Endodermal cell (in vitro differentiated cells): ENCODE results near the gene TTLL5. TPM values are rescaled to one million over a fixed set of nuclear protein-coding genes. Genes with fewer than 3 reads are reported as not detected.
A peak's percentile ranks its signal among the peaks of the same experiment; 100 is the strongest.

Experiments used
- DNase-seq: peaks from one replicate; pipeline ENCODE4 v3.0.0-alpha.2; 2017
- H3K27ac ChIP-seq: 2 replicates; pipeline ENCODE4 v1.5.1; 2013; ENCODE audit warnings: mild to moderate bottlenecking, low read depth, low read length, moderate library complexity
- H3K27me3 ChIP-seq: 2 replicates; pipeline ENCODE4 v1.6.1; 2013; ENCODE audit warnings: mild to moderate bottlenecking, low read length, moderate library complexity; ENCODE audit not compliant: insufficient read depth, control insufficient read depth, poor library complexity, severe bottlenecking
- H3K36me3 ChIP-seq: 2 replicates; pipeline ENCODE4 v1.7.0; 2013; ENCODE audit warnings: mild to moderate bottlenecking, low read length, moderate library complexity; ENCODE audit not compliant: control insufficient read depth, insufficient read depth
- H3K4me1 ChIP-seq: one replicate; pipeline ENCODE4 v1.7.0; 2013; ENCODE audit warnings: low read length; ENCODE audit not compliant: control insufficient read depth, insufficient read depth
- H3K4me3 ChIP-seq: 2 replicates; pipeline ENCODE4 v1.5.1; 2013; ENCODE audit warnings: mild to moderate bottlenecking, low read length, moderate library complexity
- H3K9ac ChIP-seq: 2 replicates; pipeline ENCODE4 v1.6.1; 2013; ENCODE audit warnings: mild to moderate bottlenecking, low read length, moderate library complexity; ENCODE audit not compliant: poor library complexity, severe bottlenecking; ENCODE audit errors: extremely low read depth
- H3K9me3 ChIP-seq: 2 replicates; pipeline ENCODE4 v1.6.1; 2013; ENCODE audit warnings: mild to moderate bottlenecking, low read length, moderate library complexity; ENCODE audit not compliant: control insufficient read depth
- H3K27ac Mint-ChIP-seq: 2 replicates; pipeline ENCODE4 v1.8.0; 2020; ENCODE audit warnings: mixed read lengths
- H3K27me3 Mint-ChIP-seq: 2 replicates; pipeline ENCODE4 v1.8.0; 2021; ENCODE audit warnings: mild to moderate bottlenecking, mixed read lengths; ENCODE audit not compliant: insufficient read depth
- H3K36me3 Mint-ChIP-seq: 2 replicates; pipeline ENCODE4 v1.8.0; 2020; ENCODE audit warnings: low read depth, mixed read lengths
- H3K4me1 Mint-ChIP-seq: 2 replicates; pipeline ENCODE4 v1.8.0; 2020; ENCODE audit warnings: mixed read lengths
- H3K4me3 Mint-ChIP-seq: 2 replicates; pipeline ENCODE4 v1.8.0; 2020; ENCODE audit warnings: mild to moderate bottlenecking, moderate library complexity, mixed read lengths
- H3K9me3 Mint-ChIP-seq: 2 replicates; pipeline ENCODE4 v1.8.0; 2020; ENCODE audit warnings: mild to moderate bottlenecking, mixed read lengths
- WGBS, 2 experiments: methylation state at CpG; one replicate each; pipeline versions ENCODE4 v1.1.5 to v1.1.7; 2013; ENCODE audit warnings: missing lambda C conversion rate in 2 of 2, mixed read lengths in 1 of 2; ENCODE audit not compliant: insufficient coverage in 1 of 2, insufficient read length in 1 of 2; 5-methylcytosine and 5-hydroxymethylcytosine counted together
- total RNA-seq, 2 donors: library from RNA; stranded (reverse); fragmentation: NEBNext Ultra II Directional in 1 of 2; extraction: Animal tissue kit (Norgen Biotek cat#: 25700) in 1 of 2; gene quantifications; 2 replicates in 1 of 2; 3 replicates in 1 of 2; pipeline ENCODE4 v1.2.1, GENCODE V29; 2021
- TF ChIP-seq, protein P1 (sequence below): fragments of 200-600 bp; sonication (generic); conservative IDR thresholded peaks from 2 replicates; pipeline ENCODE4 v1.5.0; 2021; ENCODE audit warnings: antibody characterized with exemption, mild to moderate bottlenecking

The TTLL5 gene
- total RNA-seq, 2 donors from 2014 or later: 50.5 to 54.2 TPM

- H3K36me3 ChIP-seq: peaks cover 19% of the 10 kb centered on the region
- peak within 1 kb of the TSS; percentile 87 for H3K9ac ChIP-seq
- 0% methylated on average over 35 to 52 of the region's 52 CpGs for WGBS, 2 experiments
- H3K27ac ChIP-seq: peak within 1 kb of the TSS; percentile 42
- TF ChIP-seq, protein P1, sequence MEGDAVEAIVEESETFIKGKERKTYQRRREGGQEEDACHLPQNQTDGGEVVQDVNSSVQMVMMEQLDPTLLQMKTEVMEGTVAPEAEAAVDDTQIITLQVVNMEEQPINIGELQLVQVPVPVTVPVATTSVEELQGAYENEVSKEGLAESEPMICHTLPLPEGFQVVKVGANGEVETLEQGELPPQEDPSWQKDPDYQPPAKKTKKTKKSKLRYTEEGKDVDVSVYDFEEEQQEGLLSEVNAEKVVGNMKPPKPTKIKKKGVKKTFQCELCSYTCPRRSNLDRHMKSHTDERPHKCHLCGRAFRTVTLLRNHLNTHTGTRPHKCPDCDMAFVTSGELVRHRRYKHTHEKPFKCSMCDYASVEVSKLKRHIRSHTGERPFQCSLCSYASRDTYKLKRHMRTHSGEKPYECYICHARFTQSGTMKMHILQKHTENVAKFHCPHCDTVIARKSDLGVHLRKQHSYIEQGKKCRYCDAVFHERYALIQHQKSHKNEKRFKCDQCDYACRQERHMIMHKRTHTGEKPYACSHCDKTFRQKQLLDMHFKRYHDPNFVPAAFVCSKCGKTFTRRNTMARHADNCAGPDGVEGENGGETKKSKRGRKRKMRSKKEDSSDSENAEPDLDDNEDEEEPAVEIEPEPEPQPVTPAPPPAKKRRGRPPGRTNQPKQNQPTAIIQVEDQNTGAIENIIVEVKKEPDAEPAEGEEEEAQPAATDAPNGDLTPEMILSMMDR: no peak
- H3K4me3 Mint-ChIP-seq: peak within 1 kb of the TSS; percentile 91
- H3K27me3 Mint-ChIP-seq: peaks cover 20% of the 10 kb centered on the region
- H3K27me3 ChIP-seq: peaks cover 7% of the 10 kb centered on the region
- H3K4me1 ChIP-seq: peaks cover 7% of the 10 kb centered on the region
- peak; percentile 93 for DNase-seq
- H3K36me3 Mint-ChIP-seq: peaks cover 13% of the 10 kb centered on the region
- H3K4me1 Mint-ChIP-seq: peaks cover 40% of the 10 kb centered on the region
- peak within 1 kb of the TSS; percentile 87 for H3K4me3 ChIP-seq
- peak within 1 kb of the TSS; percentile 93 for H3K27ac Mint-ChIP-seq
- H3K9me3 ChIP-seq: no peaks in the 10 kb centered on the region
- H3K9me3 Mint-ChIP-seq: no peaks in the 10 kb centered on the region
Measured at GRCh38 chr14:75985618-75986438, 324.8 kb downstream of the TTLL5 start, which contains the start of gene IFT43. Gene IFT43, plus strand, starts transcription at chr14:75985763. Its CDS starts 24 bp downstream, at chr14:75985787.

DNA sequence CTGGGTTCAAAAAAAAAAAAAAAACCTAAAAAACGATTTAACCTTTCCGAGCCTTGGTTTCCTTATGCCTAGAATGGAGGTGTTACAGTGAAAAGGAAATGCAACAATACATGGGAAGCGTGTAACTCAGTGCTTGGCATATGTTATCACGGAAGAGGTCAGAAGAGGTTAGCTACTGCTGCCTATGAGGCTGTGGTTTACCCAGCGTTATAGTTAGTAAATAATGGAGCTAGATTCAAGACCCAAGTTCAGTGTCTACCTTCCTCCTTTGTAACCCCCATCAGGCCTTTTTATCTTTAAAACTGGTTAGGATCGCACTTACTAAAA is 325.4 kb downstream of the TTLL5 start:
- peak overlapping the region; percentile 91 for H3K4me3 Mint-ChIP-seq
- no peak for DNase-seq
- no peaks in the 10 kb centered on the region for H3K9me3 ChIP-seq
- H3K9ac ChIP-seq: peak overlapping the region; percentile 87
- peak overlapping the region; percentile 93 for H3K27ac Mint-ChIP-seq
- peaks cover 13% of the 10 kb centered on the region for H3K36me3 Mint-ChIP-seq
- peaks cover 15% of the 10 kb centered on the region for H3K27me3 Mint-ChIP-seq
- peaks cover 8% of the 10 kb centered on the region for H3K4me1 ChIP-seq
- no peaks in the 10 kb centered on the region for H3K9me3 Mint-ChIP-seq
- H3K4me1 Mint-ChIP-seq: peaks cover 35% of the 10 kb centered on the region
- WGBS, 2 experiments: 53 to 59% methylated on average over 4 to 6 of the region's 6 CpGs
- H3K27ac ChIP-seq: no peak overlapping the region
- H3K27me3 ChIP-seq: peaks cover 7% of the 10 kb centered on the region
- H3K4me3 ChIP-seq: peak overlapping the region; percentile 87
- TF ChIP-seq, protein P1: no peak
- peaks cover 20% of the 10 kb centered on the region for H3K36me3 ChIP-seq

DNA sequence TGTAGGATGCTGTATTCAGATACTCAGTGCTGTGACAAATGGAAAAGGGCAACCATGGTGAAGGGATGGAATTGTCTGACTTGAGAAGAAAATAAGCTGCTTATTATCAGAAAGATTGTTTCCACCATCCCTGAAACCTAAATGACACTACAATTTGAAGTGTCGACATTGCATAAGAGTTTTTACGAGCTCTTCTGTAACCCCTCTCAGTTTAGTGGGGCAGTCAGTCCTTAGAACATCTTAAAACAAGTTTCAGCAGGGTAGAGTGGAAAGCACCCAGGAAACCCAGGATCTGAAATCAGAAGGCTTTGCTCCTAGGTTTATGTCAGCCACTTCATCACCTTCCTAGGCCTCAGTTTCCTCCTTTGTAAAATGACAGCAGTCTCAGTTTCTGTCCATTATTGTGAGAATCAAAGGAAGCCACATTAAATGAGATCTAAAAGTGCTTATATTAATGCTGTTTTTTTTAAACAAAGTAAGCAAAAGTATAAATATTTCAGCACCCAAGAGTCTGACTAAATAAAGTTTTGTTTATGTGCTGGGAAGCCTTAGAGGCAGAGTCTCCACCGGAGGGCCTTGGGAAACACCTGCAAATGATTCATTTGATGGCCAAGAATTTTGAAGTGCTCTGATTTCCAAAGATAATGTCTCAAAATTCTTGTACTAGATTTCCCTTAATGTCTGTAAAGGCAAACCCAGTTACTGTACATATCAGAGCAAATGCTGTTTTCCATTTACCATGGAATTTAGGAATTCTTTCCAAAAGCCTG is 326.3 kb downstream of the TTLL5 start:
- no peak overlapping the region for H3K9ac ChIP-seq
- H3K9me3 ChIP-seq: no peaks in the 10 kb centered on the region
- TF ChIP-seq, protein P1: no peak
- Mint-ChIP-seq H3K4me3 (no peak overlapping the region), H3K27ac (no peak overlapping the region), H3K36me3 (peaks cover 17% of the 10 kb centered on the region), H3K9me3 (no peaks in the 10 kb centered on the region), H3K27me3 (peaks cover 15% of the 10 kb centered on the region), H3K4me1 (peaks cover 39% of the 10 kb centered on the region)
- H3K4me1 ChIP-seq: peaks cover 13% of the 10 kb centered on the region
- WGBS, 2 experiments: 90 to 95% methylated on average over 3 of the region's 3 CpGs
- DNase-seq: no peak
- H3K36me3 ChIP-seq: peaks cover 20% of the 10 kb centered on the region
- H3K4me3 ChIP-seq: peak overlapping the region; percentile 87
- H3K27ac ChIP-seq: no peak overlapping the region
- H3K27me3 ChIP-seq: peaks cover 7% of the 10 kb centered on the region
